Measurements from ENCODE around the gene TRRAP. TPM values are rescaled to one million over a fixed set of nuclear protein-coding genes. Genes with fewer than 3 reads are reported as not detected.

TRRAP gene
- total RNA-seq, 2 donors from 2014 or later, result 23.4 to 24.3 TPM

DNA sequence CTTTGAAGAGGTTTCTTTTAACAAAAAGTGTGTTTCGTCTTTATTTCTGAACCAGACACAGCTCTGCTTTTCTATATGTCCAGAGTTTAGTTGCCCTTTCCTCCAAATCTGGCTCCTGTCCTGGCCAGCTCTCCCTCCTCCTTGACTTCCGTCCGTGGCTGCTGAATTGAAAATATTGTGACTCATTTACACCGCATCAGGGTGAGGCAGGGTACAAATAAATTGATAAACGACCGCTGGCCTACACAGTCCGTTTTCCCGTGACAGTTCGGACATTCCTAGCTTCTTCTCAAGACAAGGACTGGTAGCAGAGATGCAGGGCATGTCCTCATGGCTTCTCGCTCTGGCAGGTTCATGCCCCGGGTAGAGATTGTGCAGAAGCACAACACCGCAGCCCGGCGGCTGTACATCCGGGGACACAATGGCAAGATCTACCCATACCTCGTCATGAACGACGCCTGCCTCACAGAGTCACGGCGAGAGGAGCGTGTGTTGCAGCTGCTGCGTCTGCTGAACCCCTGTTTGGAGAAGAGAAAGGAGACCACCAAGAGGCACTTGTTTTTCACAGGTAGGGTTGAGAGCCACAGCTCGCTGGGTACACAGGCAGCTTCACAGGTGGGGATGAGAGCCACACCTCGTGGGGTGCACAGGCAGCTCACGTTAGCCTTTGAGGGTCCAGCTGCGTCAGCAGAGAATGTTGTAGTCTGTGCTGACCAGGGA lies 126.6 kb downstream of the TRRAP start:
- H3K27ac ChIP-seq, result no peak overlapping the region
- H3K36me3 ChIP-seq, result peaks cover 61% of the 10 kb centered on the region
- H3K4me1 ChIP-seq, result peaks cover 0 to 12% of the 10 kb centered on the region in 2 donors
- H3K27me3 ChIP-seq, result no peaks in the 10 kb centered on the region
- H3K4me3 ChIP-seq, result no peak overlapping the region
- H3K9me3 ChIP-seq, result no peaks in the 10 kb centered on the region
- DNase-seq (ENCODE audit: low spot score), result peak; percentile 49
- TF ChIP-seq, protein P1, sequence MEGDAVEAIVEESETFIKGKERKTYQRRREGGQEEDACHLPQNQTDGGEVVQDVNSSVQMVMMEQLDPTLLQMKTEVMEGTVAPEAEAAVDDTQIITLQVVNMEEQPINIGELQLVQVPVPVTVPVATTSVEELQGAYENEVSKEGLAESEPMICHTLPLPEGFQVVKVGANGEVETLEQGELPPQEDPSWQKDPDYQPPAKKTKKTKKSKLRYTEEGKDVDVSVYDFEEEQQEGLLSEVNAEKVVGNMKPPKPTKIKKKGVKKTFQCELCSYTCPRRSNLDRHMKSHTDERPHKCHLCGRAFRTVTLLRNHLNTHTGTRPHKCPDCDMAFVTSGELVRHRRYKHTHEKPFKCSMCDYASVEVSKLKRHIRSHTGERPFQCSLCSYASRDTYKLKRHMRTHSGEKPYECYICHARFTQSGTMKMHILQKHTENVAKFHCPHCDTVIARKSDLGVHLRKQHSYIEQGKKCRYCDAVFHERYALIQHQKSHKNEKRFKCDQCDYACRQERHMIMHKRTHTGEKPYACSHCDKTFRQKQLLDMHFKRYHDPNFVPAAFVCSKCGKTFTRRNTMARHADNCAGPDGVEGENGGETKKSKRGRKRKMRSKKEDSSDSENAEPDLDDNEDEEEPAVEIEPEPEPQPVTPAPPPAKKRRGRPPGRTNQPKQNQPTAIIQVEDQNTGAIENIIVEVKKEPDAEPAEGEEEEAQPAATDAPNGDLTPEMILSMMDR (IDR thresholded peaks at IDR 0.05), result no peak

DNA sequence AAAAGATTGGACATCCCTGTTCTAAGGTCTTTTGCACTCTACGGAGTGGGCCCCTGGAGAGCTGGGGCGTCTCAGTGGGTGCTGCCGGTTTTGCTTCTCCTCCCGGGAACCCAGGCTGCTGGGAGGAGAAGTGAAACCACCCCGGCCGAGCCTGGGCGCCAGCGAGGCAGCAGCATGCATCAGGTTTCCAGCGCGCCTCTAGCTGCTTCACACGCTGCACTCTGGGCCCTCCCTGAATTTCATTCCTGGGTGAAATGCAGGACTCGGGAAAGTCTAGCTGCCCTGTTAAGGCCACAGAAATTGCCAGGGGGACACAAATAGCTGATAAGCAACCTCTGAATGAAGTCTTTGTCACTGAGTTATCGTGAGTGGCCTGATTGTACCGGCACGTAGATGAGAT lies 127.4 kb downstream of the TRRAP start:
- Histone ChIP-seq H3K4me1 (peaks cover 0 to 12% of the 10 kb centered on the region in 2 donors), H3K9me3 (no peaks in the 10 kb centered on the region), H3K27ac (no peak overlapping the region), H3K36me3 (peaks cover 60% of the 10 kb centered on the region), H3K4me3 (no peak overlapping the region), H3K27me3 (no peaks in the 10 kb centered on the region)
- TF ChIP-seq, protein P1 (IDR thresholded peaks at IDR 0.05), result no peak
- peak; percentile 40 for DNase-seq (ENCODE audit: low spot score)

- Histone ChIP-seq H3K36me3 (peaks cover 67% of the 10 kb centered on the region), H3K27me3 (no peaks in the 10 kb centered on the region), H3K9me3 (no peaks in the 10 kb centered on the region), H3K4me1 (peaks cover 0 to 12% of the 10 kb centered on the region in 2 donors), H3K27ac (no peak overlapping the region), H3K4me3 (no peak overlapping the region)
- DNase-seq (ENCODE audit: low spot score), result peak; percentile 5
- TF ChIP-seq, protein P1 (IDR thresholded peaks at IDR 0.05), result no peak
These were observed 128.6 kb downstream of the TRRAP start for GRCh38 chr7:99006739-99007424.

DNA sequence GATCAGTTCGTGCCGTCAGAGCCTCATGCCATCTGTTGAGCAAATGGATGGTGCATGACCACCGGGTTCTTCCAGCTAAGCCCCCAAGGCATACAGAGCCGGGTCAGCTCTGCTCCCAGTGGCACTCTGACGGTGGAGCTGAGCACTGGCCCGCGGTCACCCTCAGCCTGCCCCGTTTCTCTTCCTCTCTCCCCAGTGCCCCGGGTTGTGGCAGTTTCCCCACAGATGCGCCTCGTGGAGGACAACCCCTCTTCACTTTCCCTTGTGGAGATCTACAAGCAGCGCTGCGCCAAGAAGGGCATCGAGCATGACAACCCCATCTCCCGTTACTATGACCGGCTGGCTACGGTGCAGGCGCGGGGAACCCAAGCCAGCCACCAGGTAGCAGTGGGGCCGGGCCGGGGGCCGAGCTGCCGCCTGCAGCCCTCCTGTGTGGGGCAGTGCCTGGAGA lies 129.9 kb downstream of the TRRAP start:
- H3K4me3 ChIP-seq, result no peak overlapping the region

DNA sequence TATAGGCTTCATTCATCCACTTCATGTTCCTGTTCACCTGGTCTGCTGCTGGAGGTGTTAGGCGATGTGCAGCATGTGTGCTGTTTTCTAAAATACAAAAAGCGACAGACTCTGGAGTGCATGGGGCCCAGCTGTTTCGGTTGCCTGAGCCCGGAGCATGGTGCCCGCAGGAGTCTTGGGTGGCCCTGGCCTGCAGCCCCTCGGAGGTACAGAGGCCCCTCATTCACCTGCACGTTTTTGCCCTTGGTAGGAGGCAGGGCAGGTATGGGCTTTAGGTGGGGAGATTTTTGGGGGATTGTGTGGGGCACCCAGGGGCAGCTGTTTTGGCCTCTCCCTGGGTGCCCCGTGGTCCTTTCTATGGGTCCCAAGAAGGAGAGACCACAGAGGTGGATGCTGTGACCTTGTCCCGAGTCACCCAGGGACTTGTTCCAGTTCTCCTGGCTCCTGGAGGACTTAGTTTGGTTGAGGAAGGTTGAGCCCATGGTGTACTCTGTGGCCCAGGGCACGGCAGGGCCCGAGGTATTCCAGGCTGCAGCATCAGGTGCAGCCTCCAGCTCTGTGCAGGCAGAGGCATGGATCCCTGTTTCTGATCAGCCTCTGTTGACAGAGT lies 130.7 kb downstream of the TRRAP start:
- DNase-seq (ENCODE audit: low spot score), result peak; percentile 13
- TF ChIP-seq, protein P1 (IDR thresholded peaks at IDR 0.05), result no peak
- Histone ChIP-seq H3K27me3 (no peaks in the 10 kb centered on the region), H3K9me3 (no peaks in the 10 kb centered on the region), H3K36me3 (peaks cover 87% of the 10 kb centered on the region), H3K27ac (no peak overlapping the region), H3K4me3 (no peak overlapping the region), H3K4me1 (no peaks in the 10 kb centered on the region)

More for the DNA sequence above, 129.9 kb downstream of the TRRAP start:
- peak; percentile 48 for DNase-seq (ENCODE audit: low spot score)
- no peaks in the 10 kb centered on the region for H3K4me1 ChIP-seq
- no peaks in the 10 kb centered on the region for H3K9me3 ChIP-seq
- TF ChIP-seq, protein P1 (IDR thresholded peaks at IDR 0.05), result no peak
- H3K36me3 ChIP-seq, result peaks cover 81% of the 10 kb centered on the region
- no peak overlapping the region for H3K27ac ChIP-seq
- H3K27me3 ChIP-seq, result no peaks in the 10 kb centered on the region
